Measurements from ENCODE around the gene CDYL. TPM values are rescaled to one million over a fixed set of nuclear protein-coding genes. Genes with fewer than 3 reads are reported as not detected.

The CDYL gene
- total and polyA plus RNA-seq, 2 experiments from 2014 or later, result 38.0 to 60.8 TPM

DNA sequence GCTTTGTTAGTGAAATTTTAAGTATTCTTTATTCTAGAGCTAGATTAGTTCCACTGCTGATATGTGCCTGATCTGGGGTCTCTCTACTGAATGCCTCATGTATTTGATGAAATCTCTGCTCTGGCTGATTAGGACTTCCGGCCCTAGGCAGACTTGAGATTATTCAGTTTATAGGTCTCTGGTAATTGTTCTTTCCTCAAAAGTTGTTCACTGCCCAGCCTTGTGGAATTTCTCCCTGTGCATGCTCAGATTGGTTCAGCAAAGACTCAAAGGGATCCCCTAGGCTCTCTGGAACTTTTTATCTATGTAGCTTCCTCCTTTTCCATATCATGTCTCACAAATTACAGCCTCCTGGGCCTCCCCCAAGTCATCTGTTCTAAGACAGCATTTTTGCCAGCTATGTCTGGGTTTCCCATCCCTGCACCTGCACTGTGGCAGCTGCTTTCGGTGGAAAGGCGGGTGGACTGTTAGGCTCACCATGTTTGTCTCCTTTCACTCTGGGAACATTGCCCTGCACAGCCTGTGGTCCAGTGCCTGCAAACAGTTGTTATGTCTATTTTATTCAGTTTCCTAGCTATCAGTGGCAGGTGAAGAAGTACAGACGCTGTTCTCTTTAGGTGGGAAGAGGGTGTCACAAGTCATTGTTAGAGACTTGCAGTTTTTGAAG lies 154.0 kb downstream of the CDYL start:
- Histone ChIP-seq H3K4me1 (ENCODE audit: low read depth) (peaks cover 21% of the 10 kb centered on the region), H3K4me3 (no peak overlapping the region), H3K36me3 (no peaks in the 10 kb centered on the region), H3K27ac (peak overlapping the region; percentile 79), H3K9me3 (ENCODE audit: low read depth) (no peaks in the 10 kb centered on the region), H3K27me3 (no peaks in the 10 kb centered on the region)
- DNase-seq (ENCODE audit: low read depth in 1 of 2, low spot score in 1 of 2), result peak in 1 of 2 donors; percentile 24
- TF ChIP-seq, protein P1, sequence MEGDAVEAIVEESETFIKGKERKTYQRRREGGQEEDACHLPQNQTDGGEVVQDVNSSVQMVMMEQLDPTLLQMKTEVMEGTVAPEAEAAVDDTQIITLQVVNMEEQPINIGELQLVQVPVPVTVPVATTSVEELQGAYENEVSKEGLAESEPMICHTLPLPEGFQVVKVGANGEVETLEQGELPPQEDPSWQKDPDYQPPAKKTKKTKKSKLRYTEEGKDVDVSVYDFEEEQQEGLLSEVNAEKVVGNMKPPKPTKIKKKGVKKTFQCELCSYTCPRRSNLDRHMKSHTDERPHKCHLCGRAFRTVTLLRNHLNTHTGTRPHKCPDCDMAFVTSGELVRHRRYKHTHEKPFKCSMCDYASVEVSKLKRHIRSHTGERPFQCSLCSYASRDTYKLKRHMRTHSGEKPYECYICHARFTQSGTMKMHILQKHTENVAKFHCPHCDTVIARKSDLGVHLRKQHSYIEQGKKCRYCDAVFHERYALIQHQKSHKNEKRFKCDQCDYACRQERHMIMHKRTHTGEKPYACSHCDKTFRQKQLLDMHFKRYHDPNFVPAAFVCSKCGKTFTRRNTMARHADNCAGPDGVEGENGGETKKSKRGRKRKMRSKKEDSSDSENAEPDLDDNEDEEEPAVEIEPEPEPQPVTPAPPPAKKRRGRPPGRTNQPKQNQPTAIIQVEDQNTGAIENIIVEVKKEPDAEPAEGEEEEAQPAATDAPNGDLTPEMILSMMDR (IDR thresholded peaks at IDR 0.05; ENCODE audit: low read depth, low read length), result no peak

GRCh38 chr6:4931530-4932227 lies 155.5 kb downstream of the CDYL start:
- H3K27ac ChIP-seq, result peak overlapping the region; percentile 44
- no peak overlapping the region for H3K4me3 ChIP-seq
- H3K27me3 ChIP-seq, result no peaks in the 10 kb centered on the region
- peaks cover 31% of the 10 kb centered on the region for H3K4me1 ChIP-seq (ENCODE audit: low read depth)
- TF ChIP-seq, protein P1 (IDR thresholded peaks at IDR 0.05; ENCODE audit: low read depth, low read length), result no peak
- H3K9me3 ChIP-seq (ENCODE audit: low read depth), result no peaks in the 10 kb centered on the region
- no peaks in the 10 kb centered on the region for H3K36me3 ChIP-seq
- peak; percentile 20 to 34 for DNase-seq (ENCODE audit: low read depth in 1 of 2, low spot score in 1 of 2)

DNA sequence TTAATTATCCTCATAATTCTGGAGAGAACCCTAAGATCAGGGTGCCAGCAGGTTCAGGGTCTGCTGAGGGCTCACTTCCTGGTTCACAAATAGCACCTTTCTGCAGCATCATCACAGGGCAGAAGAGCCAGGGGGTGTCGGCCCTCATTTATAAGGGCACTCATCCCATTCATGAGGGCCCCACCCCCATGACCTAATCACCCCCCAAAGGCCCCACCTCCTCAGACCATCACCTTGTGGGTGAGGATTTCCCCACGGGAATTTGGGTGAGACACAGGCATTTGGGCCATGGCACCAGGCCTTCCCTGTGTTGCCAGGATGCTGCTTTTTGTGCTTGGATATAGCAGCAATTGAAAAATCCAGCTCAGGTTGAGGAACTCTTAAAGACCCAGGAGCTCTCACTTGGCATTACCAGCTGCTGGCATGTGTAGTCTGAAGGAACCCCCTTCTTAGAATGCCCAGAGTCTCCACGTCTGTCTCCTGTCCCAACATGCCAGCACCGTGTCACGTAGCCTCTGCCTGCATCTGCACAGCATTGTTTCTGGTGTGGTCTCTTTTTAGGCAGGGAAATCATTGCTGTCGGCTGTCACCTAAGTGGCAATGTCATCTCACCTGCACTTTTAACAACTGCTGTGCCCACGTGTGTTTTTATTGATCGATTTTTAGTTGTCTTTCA lies 156.2 kb downstream of the CDYL start:
- Histone ChIP-seq H3K27me3 (no peaks in the 10 kb centered on the region), H3K36me3 (no peaks in the 10 kb centered on the region), H3K9me3 (ENCODE audit: low read depth) (no peaks in the 10 kb centered on the region), H3K4me1 (ENCODE audit: low read depth) (peaks cover 32% of the 10 kb centered on the region), H3K27ac (peak overlapping the region; percentile 44), H3K4me3 (no peak overlapping the region)
- DNase-seq (ENCODE audit: low read depth in 1 of 2, low spot score in 1 of 2), result no peak
- TF ChIP-seq, protein P1 (IDR thresholded peaks at IDR 0.05; ENCODE audit: low read depth, low read length), result no peak

DNA sequence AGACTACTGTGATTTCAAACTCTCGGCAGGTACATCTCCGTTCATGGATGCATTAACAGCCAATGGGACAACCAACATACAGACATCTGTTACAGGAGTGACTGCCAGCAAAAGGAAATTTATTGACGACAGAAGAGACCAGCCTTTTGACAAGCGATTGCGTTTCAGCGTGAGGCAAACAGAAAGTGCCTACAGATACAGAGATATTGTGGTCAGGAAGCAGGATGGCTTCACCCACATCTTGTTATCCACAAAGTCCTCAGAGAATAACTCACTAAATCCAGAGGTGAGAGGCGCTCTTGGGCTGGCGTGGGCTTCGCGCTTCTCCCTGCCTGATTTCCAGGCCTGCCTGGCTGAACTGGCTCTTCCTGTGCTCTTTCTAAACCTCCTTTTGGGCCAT lies 159.3 kb downstream of the CDYL start:
- H3K27ac ChIP-seq, result no peak overlapping the region

GRCh38 chr6:4935975-4936680 lies 159.9 kb downstream of the CDYL start:
- H3K27ac ChIP-seq, result peak overlapping the region; percentile 32

More for the DNA sequence above, 159.3 kb downstream of the CDYL start:
- no peaks in the 10 kb centered on the region for H3K36me3 ChIP-seq
- H3K9me3 ChIP-seq (ENCODE audit: low read depth), result no peaks in the 10 kb centered on the region
- no peak overlapping the region for H3K4me3 ChIP-seq
- H3K27me3 ChIP-seq, result no peaks in the 10 kb centered on the region
- H3K4me1 ChIP-seq (ENCODE audit: low read depth), result peaks cover 25% of the 10 kb centered on the region
- DNase-seq (ENCODE audit: low read depth in 1 of 2, low spot score in 1 of 2), result no peak
- TF ChIP-seq, protein P1 (IDR thresholded peaks at IDR 0.05; ENCODE audit: low read depth, low read length), result no peak

More at GRCh38 chr6:4935975-4936680, 159.9 kb downstream of the CDYL start:
- no peaks in the 10 kb centered on the region for H3K27me3 ChIP-seq
- H3K36me3 ChIP-seq, result no peaks in the 10 kb centered on the region
- no peak for DNase-seq (ENCODE audit: low read depth in 1 of 2, low spot score in 1 of 2)
- H3K4me1 ChIP-seq (ENCODE audit: low read depth), result peaks cover 19% of the 10 kb centered on the region
- TF ChIP-seq, protein P1 (IDR thresholded peaks at IDR 0.05; ENCODE audit: low read depth, low read length), result no peak
- no peaks in the 10 kb centered on the region for H3K9me3 ChIP-seq (ENCODE audit: low read depth)
- H3K4me3 ChIP-seq, result no peak overlapping the region

Measured in cardiac muscle cell (in vitro differentiated cells and primary cell).